HG02852 (cell line): ENCODE results near the gene EPX.
A peak's percentile ranks its signal among the peaks of the same experiment; 100 is the strongest.

Experiments used
- ATAC-seq: cut with Tn5 transposase; IDR thresholded peaks from one replicate; pipeline ENCODE4 v1.9.1; 2021; ENCODE audit warnings: mild to moderate bottlenecking, moderate library complexity; ENCODE audit not compliant: unreplicated experiment

Gene EPX

GRCh38 chr17:58184986-58185761 lies 7.4 kb upstream of the EPX start:
- no peak for ATAC-seq

DNA sequence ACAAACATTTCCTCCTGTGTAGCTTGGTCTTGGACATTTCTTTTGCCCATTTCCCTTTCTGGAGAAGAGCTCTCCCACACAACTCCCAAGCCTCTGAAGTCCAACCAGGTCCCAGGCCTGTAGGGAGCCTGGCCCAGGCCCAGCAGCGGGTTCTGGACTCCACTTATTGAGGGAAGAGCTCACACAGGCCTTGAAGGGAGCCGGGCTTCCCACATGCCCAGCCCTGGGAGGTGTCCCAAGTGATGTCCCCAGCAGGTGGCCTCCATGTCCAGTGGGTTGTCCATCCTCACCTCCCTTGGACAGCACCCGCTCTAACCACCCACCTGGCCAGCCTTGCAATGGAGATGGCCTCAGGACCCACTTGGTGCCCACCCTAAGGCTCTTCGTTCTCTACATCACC lies 5.9 kb upstream of the EPX start:
- no peak for ATAC-seq

DNA sequence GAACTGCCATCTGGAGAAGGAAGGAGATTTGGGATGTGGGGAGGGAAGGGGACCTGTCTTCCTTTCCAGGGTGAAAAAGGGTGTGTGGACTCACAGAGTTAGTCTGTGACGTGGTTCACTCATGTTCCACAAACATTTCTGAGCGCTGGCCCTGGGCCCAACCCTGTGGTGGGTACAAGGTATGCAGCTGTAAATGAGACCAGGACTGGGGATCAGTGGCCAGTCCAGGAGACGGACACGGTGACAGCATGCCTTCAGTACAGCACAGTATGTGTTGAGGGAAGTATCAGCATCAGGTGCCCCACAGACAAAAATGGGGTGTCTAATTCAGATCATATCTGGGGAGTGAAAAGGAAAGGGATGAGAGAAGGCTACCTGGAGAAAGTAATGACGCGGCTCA lies 5.5 kb upstream of the EPX start:
- no peak for ATAC-seq

DNA sequence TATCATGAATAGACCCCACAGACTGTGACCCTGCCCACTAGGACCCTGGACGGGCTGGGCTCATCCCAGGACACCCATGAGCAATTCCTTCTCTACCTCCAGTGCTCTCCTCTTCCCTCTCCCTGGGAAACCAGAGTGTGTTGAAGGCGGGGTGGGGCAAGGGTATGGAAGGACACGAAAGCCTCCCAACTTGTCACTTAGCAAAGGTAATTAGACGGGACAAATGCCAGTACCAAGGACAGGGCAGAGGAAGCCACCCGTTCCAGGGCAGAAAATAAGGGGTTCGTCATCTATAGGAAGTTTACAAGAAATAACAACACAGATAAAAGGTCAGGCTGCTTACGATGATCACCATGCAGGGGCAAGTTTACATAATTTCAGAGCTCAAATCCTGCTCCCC lies 4.9 kb upstream of the EPX start:
- no peak for ATAC-seq

DNA sequence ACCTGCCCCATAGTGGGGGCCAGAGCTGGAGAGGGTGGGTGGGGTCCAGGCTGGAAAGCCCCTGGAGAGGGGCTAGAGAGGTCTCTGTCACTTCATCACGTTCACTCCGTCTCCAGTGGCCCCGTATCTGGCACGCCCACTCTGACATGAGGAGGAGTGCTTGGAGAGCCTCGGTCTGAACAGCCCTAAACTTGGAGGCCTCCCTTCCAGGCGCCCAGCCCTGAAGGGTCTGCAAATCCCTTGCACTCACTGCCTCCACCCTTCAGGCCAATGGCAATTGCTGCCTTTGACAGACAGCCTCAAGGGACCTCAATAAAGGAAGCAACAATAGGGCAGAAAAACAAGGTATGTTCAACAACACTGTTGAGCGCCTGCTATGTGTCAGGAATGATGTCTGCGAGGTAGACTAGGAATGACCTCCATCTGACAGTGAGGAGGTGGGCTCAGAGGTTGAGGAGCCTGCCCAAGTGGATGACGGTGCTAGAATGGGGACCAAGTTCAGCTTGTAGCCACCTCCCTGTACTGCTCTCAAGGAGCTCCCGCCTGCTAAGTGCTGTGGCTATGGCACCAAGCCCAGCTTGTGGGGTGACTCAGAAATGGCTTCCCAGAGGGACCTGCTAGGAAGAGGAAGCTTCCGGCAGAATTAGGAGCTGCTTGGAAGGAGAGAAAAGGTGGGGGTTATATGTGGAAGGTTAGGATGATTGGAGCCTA lies 2.9 kb upstream of the EPX start:
- ATAC-seq: no peak

DNA sequence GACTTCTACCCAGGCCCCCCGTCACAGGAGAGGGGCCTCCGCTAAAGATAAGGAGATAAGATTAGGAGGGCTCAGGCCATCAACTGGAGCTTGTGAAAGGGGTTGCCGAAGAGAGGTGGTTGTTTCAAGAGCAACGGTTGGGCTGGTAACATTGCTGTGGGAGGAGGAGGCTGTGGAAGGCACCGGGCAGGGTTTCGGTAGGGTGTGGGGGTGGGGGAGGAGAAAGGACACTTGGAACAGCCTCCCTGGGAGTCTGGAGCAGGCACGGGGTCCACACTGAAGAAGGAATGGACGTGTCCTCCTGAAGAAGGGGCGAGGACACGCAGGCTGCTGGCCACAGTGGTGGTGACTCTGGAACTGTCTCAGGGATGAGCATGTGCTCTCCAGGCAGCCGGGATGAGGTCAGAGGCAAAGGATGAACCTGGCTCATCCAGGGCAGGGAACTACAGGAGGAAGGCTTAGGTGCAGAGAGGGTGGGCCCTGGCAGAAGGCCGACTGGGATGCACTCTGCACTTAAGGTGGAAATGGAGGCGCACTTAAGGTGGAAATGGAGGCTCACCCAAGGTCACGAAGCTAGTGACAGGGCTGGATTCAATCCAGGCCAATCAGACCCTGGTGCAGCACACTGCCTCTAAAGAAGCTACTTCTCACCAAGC lies 1.2 kb upstream of the EPX start:
- no peak for ATAC-seq

DNA sequence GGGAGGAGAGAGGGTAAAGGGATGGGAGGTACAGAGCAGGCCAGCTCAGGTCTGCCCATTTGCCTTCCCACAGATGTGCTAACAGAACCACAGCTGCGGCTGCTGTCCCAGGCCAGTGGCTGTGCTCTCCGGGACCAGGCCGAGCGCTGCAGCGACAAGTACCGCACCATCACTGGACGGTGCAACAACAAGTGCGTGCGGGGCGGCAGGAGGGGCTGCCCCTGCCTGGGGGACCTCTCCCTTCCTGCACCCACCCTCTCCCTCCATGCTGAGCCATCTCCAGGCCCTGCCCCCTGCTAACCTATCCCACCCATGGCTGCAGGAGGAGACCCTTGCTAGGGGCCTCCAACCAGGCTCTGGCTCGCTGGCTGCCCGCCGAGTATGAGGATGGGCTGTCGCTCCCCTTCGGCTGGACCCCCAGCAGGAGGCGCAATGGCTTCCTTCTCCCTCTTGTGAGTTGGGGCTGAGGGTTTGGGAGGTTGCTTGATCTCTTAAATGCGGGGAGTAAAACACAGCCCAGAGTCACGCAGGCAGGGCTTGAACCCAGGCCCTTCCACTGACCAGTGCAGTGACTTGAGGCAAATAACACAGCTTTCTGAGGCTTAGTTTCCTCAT lies 1.2 kb downstream of the EPX start:
- no peak for ATAC-seq

DNA sequence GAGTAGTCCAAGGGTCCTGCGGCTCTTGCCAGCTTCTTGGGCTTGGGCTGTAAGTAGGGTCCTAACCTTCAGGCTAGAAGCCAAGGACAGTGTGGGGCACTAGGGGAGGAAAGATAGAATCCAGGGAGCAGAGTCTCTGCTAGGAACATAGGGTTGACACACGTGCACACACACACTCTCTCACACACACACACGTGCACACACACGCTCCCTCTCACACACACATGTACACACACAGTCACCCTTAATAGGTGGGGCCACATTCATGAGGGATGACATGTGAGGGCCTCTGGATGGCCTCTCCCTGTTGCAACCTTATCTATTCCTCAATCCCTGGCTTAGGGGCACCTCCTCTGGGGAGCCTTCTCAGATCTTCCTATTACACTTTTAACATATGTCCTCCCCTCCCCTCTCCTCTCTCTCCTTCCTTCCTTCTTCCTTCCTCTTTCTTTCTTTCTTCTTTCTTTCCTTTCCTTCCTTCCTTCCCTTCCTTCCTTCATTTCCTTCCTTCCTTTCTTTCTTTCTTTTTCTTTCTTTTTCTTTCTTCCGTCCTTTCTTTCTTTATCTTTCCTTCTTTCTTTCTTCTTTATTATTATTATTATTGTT lies 3.1 kb downstream of the EPX start:
- no peak for ATAC-seq

- ATAC-seq: no peak
Observed at GRCh38 chr17:58196610-58197009, 4.1 kb downstream of the EPX start.

DNA sequence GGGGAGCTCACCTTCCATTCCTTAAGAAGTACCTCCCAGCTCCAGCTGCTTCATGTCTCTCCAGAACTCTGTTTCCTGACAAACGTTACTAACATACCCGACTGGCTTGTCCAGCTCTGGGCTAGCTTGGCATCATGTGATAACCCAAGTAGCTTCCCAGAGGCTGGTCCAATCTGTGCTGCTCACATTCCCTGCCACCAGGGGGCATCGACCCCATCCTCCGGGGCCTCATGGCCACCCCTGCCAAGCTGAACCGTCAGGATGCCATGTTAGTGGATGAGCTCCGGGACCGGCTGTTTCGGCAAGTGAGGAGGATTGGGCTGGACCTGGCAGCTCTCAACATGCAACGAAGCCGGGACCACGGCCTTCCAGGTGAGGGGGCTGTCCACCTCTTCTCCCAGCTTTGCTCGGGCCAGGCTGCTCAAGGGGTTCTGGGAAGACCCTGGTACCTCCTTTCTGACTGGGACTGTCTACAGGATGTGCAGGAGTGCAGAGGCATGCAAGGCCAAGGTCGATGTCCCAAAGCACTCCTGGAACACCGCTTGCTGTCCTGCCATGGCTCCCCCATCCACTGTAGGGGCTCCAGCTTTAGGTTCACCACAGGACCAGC lies 7.6 kb downstream of the EPX start:
- no peak for ATAC-seq

DNA sequence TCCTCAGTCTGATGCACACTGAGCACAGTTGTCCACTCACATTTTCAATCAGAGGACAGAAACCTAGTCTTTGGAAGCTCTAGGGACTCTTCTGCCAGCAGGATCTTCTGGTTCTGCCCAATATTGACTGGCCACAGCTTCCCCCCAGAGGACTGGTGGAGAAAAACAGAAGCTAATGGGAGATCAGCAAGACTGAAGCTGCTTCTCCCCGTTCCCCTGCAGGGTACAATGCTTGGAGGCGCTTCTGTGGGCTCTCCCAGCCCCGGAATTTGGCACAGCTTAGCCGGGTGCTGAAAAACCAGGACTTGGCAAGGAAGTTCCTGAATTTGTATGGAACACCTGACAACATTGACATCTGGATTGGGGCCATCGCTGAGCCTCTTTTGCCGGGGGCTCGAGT lies 10.3 kb downstream of the EPX start:
- no peak for ATAC-seq

DNA sequence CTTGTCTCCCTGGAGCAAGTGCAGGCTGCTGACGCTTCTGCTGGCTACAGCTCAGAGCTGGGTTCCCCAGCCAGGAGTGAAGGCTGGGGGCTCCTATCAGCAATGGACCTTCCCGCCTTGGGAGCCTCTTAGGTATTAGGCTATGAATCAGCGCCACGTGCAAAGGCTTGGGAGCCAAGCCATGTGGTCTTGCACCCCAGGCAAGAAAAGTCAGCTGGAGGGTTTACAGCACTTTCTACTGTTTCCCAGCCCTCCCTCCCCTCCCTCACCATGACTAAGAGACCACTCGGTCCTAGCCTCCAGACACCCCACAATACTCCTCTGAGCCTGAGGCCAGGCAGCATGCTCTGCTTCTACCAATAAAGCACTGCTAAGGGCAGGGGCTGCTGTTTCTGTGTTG lies 12.3 kb downstream of the EPX start:
- ATAC-seq: no peak

DNA sequence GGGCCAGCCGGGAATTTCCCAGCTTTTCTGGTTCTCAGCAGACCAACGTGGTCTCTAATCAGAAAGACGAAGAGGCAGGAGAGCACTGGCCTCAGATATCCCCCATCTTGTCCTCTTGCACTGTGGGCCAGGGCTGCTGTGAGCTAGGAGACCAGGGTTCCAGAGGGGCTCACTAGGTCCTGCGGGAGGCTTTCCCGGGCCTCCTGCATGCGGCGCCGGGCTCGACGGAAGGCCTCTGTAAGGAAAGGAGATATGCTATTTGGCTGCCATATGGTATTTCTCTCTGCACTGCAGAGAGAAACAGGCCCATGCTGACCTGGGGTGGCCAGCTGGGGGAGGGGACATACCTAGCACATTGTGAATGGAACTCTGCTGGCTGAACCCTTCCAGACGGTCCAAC lies 13.4 kb downstream of the EPX start:
- no peak for ATAC-seq

DNA sequence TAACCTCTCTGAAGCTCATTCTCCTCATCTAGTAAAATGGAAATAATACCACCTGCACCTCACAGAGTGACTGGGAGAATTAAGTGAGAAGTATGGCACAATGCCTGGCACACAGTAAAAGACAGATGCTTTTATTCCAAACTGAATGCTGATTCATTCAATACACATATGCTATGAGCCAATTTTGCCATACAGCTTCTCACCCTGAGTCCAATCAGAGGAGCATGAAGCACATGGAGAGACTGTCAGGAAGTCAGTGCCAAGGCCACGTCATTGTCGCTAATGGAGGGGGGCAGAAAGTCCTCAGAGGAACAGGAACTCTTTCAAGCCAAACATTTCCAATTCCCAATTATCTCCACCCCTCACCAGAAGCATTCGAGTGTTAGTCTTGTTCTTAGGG lies 14.9 kb downstream of the EPX start:
- no peak for ATAC-seq

- no peak for ATAC-seq
Observed at GRCh38 chr17:58208344-58208743, 15.8 kb downstream of the EPX start.

- no peak for ATAC-seq
Observed at GRCh38 chr17:58210922-58211321, 18.4 kb downstream of the EPX start.

- no peak for ATAC-seq
Observed at GRCh38 chr17:58215685-58216084, 23.2 kb downstream of the EPX start.

- ATAC-seq: no peak
Observed at GRCh38 chr17:58217766-58218165, 25.2 kb downstream of the EPX start.

DNA sequence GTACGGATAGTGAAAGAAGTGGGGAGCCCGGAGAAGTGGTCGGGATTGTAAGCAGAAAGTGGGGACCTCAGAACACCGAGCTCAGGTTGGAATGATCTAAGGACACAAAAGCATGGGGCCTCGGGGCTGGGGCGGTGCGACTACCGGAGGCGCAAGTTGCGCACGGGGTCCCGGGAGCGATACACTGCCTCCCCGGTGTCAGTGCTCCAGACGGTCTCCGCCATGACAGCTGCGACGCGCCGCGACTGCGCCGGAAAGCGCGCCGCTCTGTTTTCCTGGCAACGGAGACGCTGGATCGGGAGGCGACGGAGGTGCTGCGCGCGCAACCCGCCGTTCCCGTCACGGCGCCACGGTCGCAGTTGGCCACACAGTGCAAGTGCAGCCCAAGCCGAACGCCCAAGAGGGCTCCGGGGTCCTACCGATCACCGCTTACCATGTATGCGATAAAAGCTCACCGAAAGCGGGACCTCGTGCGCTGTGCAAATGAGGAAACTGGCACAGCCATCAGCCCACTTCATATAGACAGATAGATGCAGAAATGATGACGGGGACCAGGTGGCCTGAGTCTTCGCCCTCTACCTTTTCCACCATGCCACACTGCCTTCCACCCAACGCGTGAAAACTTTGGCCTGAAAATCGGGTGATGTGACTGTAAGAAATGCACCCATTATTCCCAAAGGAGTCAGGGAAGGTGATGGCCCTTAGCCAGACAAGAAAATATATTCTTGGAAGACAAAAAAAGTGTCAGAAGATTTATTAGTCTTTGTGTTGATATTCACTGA lies 26.7 kb downstream of the EPX start, which contains the start of gene MKS1:
Gene MKS1, minus strand, starts transcription at position 249 of the 782 bp plus-strand sequence. Its CDS starts 25 bp downstream, at position 224.
- peak; percentile 96 for ATAC-seq

DNA sequence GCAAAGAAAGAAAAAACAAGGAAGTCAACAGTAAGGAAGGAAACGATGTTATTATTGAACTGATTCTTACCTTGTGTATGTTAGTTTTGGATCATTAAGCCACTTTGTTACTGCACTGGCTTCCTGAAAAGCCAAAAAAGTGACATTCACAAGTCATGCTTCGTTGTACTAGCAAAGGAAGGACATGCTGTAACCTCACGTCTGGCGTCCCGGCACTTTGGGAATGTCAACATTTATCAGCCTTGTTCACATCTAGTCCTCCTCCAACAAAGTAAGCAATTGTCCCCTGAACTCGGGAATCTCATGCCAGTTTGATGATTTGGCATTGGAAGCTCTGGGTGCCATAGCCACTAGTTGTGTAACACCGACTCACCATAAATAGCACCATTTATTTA lies 27.3 kb downstream of the EPX start:
- ATAC-seq: no peak
